NCI-H2227 treated with DMSO at 0.1 percent for 48 hours (cell line): ENCODE results near the gene COL4A1.

Experiments used
- DNase-seq: peaks from one replicate; lab custom pipeline; 2025; lab: John Stamatoyannopoulos, UW

The COL4A1 gene

DNA sequence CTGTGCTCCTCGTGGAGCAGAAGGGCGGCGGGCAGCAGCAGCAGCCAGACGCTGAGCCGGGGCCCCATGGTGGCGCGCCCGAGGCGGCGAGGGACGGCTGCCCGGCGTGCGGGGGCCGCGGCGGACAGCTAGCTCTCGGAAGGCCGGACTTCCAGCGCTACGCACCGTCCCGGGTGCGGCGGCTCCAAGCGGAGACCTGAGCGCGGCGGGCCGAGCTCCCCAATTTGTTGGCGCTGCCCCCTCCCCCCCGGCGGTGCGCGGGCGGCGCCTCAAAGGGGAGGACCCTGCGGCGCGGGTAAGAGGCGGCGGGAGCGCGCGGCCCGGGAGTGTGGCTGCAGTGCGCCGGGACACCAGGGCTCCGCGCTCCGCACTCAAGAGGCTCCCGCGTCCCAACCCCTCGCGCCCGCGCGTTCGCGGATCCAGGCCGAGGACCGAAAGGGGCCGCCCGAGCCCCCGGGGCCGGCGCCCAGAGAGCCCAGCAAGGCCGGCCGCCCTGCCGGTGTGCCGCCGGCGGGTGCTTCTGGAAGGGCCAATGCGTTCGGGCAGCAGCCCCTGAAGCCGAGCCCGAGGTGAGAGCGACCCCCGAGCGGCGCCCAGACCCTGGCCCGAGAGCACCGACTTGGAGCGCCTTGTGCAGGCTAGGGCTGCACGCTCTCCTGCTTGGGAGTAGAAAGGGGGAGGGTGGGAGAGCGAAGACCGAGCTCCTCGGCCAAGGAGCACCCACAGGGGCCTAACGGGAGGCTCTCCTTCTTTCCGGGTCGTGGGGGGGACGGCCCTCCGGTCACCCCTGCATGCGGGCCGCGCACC is at the start of gene COL4A1, which contains the start of gene COL4A2:
COL4A1 (minus strand) TSS at position 198 of the 807 bp plus-strand sequence; CDS start at position 68, 130 bp downstream.
COL4A2 (plus strand) TSS at position 325 of the 807 bp plus-strand sequence. CDS start 620 bp downstream, outside the sequence.
- no peak for DNase-seq

DNA sequence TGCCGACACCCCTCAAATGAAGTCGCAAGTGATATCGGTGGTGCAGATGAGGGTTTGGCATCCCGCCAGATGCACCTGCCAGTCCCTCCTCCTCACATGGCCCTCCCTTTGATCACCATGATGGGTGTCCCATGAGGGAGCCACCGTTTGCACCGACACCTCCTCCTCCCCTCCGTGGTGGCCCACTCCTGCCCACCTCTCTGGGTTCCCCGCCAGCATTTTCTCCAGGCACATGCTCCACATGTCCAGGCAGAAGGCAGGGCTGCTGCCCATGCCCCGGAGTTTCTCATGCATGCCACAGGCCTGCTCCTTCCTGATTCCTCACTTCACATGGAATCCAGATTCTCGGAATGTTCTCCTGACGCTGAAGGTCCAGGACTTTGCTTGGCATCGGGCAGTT is 49.4 kb upstream of the COL4A1 start:
- DNase-seq = no peak

DNA sequence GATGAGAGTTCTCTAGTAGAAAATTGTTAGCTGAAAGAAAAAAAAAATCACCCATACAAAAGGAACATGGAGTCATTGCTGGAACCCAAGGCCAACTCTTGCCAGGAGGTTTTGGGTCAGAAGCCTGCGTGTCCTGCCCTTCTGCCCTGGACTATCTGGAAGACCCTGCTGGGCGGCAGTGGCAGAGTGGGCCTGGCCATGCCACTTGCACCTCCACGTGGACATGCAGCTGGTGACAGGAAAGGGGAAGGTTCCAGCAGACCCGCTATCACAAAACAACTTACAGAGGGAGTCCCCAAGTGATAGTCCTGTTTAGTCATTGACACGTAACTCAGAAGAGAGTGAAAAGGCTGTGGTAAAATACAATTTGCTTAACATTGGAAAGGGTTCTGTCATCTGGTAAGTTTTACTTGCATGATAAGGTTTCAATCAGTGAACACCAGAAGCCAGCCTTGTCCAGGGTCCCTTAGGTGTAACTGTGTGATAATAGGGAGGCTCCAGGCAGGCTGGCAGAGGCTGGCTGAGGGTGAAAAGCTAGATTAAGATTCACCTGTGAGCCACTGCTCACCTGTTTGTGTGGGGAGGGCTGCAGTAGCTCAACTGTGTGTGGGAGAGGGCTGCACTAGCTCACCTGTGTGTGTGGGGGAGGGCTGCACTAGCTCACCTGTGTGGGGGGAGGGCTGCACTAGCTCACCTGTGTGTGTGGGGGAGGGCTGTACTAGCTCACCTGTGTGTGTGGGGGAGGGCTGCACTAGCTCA is 47.9 kb upstream of the COL4A1 start:
- no peak for DNase-seq

DNA sequence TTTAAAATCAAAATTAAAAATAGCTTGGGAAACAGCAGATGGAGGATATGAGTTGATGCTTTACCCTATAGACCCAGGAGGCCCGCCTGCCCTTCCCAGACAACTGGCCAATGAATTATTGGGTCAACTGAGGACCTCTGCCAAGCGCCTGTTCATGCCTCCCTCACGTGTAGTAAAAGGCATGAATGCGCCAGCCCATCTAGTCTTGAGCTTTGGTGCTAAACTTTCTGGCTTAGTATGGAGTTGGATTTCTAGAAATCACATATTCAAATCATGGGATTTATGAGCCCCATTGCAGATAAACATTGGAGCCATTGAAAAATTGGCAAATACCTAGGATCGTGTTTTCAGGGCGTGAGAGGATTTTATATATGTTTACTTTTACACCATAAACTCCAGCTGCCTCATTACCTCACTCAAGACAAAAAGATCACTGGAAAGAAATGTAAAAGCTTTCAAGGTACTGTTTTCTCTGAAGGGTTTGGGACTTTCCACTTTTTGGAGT is 47.2 kb upstream of the COL4A1 start:
- no peak for DNase-seq

DNA sequence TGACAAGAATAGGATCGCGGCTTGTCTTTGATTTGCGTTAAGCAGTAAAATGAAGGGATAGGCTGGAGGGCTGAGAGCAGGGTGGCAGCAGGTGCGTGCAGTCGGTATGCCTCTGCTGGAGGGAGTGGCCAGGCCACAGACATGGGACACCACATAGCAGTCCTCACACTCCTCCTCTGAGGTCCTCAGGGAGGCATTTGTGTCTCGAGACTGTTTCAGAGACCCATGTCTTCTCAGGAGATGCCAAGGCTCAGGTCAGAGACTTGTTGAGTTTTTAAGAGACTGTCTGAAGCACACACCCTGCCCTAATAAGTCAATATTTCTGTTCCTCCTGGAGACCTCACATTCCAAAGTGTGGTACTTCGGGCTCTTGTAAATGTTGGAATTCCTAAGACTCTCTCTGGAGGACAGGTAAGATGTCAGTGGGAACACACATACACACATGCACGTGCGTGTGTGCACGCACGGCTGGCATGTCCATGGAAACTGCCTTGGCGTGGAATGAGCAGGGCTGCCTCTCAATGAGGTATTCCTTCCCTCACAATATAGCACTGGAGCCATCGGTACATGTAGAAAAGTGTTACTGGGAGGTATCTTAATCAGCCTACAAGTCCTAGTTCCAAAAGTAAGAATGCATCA is 46.5 kb upstream of the COL4A1 start:
- no peak for DNase-seq

DNA sequence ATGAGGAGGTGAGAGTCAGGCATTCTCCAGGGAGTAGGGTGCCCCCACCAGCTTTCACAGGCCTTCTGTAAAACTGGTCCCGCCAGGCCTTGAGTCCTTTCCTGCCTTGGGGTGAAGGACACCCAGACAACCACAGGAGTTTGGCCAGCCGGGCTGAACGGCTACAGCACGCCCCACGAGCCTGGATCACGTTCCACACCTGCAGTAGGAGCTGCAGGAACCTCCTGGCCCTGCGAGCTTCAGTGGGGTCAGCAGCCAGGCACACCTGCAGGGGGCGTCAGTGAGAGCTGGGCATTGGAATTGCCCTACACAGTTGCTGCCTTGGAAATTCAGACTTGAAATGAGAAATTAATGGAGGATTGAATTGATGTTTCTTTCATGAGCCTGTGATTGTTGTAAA is 45.8 kb upstream of the COL4A1 start:
- DNase-seq = no peak

DNA sequence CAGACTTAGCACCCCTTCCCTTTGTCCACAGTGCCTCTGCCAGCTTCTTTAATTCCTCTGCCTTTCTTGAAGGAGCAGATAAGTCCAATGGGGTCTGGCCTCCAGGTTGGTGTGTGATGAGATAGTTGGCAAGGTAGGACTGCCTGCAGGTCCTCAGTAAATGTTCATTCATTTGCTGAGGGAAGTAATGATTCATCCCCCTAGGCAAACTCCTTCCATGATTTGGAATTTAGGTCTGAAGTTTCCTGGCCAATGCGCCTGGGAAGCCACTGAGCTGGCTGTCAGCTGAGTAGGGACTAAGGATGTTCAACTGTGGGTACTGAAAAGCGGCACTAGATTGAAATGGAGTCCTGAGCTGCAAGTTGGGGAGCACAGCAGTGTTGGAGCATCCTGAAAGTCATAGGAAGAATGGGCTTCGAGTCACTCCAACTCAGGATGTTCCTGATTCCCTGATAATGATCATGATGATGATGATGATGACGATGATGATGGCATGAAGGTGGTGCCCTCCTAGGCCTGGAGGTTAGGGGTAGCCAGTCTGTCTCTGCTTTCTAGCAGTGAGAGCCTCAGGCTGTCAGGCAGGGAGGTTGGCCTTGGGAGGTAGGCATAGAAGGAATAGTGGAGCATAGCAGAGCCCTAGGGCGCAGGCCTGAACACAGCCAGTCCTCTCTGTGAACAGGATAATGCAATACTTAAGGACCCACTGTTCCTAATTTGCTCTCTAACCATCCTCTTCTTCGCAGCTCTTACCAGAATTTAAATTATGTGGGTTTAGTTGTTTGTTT is 44.9 kb upstream of the COL4A1 start:
- DNase-seq = no peak

DNA sequence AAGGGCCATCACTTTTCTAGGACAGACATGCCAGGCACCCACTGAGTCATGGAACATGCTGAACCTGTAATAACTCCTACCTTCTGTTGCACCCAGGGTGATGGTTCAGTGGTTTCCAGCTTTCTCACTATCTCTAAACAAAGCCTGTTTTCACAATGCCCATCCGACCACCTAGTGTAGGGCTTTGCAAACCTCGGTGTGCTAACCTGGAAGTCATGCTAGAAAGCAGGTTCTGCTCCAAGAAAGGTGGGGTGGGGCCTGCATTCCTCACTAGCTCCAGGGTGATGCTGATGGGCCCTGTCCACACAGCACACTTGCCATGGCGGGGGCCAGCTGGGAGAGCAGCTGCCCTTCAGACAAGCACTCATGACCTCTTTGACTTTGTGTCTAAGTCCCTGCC is 43.6 kb upstream of the COL4A1 start:
- DNase-seq = no peak

DNA sequence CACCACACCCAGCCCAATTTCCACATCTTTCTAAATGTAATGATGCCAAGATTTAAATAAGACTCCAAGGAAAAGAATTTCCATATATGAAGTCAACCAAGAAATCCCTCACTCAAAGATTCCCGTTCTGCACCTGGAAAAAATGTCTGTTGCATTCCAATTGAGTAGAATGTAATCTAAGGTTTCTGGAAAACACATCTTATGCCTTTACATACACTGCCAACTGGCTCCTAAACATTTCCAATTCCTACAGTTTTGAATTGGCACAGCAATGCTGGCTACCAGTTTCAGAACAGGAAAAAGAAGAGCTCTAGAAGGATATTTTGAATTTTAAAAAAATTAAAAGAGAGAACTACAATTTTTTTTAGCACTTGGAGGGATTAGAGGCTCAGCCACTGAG is 43.1 kb upstream of the COL4A1 start:
- no peak for DNase-seq

DNA sequence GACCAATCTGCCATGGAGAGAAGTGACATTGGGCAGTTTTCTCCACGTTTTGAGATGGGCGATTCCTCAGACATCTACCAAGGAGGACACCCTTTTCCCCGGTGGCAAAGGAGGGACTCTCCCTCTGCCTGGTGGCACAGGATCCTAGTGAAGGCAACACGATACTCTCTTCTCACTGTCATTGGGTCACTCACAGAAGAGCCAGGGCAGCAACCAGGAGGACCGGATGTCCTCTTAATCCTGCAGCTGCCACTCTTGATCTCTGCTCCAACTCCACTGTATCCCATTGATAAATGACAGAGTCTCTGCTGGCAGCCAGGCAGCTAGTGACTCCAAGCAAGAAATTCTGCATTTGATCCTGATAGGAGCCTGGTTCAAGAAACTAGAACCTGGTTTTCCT is 42.3 kb upstream of the COL4A1 start:
- no peak for DNase-seq

DNA sequence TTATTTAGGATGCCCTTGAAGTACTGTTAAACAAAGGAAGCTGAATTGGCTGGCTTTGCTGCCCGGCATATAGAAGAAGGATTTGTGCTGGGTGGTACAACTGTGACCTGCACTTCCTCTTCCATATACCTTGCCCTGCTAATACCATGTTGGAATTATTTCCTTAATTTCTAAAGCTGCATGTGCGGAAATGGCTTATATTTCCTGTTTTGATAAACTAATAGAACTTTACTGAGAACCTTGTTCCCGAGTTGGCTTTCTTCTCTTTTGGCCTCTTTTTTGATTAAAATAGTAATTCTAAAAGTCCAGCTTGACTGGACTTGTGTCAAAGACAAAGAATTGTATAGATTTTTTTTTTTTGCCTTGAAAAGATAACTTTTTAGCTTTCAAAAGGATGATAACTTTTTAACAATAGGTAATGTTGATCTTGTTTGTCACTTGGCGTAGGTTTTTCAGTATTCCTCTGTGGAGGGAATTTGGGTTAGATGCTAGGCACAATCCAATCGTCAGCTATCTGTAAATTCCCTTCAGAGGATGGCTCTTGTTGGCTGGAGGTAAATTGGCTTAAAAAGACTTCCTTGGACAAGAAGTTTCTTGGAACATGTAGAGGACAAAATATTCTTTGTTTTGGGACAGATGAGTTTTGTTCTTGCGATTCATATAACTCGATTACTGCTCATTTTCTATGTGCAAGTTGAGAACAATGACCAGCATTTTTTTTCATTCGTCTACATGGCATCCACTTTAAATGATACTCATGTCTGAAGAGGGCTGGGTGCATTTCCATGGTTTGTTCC is 41.5 kb upstream of the COL4A1 start:
- no peak for DNase-seq

DNA sequence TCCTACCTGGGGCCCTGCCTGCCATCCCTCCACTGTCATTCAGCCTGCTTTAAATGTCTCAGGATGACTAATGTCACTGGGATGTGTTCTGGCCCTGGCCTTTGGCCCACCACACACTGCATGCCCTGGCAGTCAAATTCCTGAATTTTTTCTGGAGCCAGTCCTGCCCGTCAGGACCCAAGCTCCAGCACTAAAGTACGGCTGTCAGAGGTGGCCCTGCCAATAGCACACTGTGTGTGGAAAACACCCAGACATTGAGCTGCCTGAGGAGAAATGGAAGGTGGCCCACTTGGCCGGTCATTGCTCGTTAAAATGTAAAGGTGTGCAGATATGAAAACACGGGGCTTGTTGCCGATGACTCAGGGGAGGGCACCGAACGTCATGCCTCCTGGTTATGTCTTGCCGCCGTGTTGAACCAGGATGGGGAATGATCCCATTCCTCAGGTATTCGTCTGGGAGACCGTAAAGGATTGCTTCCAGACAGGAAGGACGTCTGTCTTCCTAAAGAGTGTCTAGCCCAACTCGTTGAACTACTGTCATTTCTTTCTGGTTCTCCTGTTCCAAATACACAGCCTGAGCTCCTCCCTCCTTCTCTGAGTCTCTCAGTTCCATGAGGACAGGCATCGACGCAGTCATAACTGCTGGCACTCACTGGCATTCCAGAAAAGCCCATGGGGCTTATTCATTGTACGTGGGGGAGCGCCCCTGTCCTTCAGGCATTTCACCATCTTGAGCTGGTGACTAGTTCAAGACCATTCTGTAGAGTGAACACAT is 40.8 kb upstream of the COL4A1 start:
- DNase-seq = no peak

DNA sequence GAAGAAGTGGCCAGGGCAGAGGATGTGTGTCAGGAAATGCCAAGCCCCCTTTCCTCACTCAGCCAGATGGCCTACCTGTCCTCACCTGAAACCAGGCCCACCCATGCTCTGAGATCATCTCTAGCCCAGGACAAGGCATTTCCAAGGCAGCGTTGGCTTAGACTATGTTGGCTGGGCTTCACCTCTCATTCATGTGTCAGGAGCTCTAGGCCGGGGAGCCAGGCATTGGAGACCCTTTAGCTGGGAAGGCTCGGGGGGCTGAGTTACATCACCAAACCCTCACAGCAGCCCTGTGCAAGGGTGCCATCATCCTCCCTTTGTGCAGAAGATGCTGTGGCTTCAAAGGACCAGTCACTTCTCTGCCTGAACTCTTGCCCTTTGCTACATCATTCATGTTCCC is 40.1 kb upstream of the COL4A1 start:
- DNase-seq = no peak

DNA sequence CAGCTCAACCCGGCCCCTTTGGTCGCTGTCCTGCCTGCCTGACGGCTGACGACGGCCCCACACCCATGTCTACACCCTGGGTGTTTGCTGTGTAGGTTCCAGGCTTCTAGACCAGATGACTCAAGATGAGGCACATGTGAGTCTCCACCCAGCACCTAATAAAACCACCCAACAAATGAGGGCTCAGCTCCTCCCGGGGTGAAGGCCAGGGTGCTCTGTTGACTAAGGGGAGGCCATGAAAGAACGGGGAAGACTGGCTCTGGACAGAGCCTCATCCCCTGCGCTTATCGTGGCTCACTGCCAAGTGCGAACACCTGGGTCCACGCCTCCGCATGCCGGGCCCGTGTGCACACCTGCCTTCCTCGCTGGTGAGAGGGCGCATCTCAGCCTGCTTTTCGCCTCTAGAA is 39.7 kb upstream of the COL4A1 start:
- no peak for DNase-seq

DNA sequence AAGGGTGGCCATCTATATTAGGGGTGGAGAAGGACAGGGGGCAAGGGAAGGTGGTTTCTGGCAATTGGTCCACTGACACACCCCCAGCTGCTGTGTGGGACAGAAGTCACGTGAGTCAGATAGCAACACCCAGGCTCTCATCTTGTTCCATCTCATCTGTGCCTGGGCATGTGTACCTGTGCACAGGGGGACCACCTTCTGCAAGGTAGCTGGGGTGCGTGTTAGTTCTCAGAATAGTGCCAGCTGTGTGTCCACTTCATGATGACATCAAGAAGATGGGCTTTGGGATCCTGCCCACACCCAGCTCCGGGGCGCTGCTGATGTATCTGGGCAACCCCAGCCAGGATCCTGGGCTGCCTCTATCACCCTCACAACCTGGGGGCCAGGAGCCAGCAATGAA is 38.7 kb upstream of the COL4A1 start:
- DNase-seq = no peak

DNA sequence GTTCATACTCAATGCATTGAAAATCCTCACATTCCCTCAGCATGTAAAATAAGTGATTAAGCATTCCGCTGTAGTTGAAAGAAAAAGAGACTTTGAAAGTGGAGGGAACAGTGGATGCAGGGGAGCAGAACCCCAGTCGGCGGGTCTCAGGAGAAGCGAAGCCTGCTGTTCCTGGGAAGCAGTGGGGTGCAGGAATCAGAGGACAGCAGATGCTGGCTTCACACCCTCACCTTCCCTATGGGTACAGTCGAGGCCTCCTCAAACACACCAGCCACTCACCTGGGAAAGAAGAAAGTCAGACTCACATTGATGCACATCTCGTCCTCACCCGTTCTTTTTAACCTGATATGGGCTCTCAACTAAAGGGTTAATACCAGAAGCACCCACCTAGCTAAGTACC is 38.3 kb upstream of the COL4A1 start:
- no peak for DNase-seq

DNA sequence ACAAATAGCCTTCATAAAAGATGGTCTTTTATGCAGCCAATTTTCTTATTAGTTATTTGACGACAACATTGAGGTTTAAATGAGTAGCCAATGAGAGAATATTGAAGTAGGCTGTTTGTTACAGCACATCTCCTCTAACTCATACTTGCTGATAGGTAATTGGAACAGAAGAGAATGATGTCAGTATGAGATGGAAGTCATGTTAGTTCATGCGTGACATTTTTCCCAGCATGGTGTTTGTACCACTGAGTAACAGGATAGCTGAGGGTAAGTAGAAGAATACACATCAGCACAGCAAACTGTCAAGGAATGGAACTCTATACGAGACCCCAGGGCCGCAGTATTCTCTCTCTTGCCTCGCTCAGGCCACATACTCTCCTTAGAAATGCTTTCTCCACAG is 37.4 kb upstream of the COL4A1 start:
- no peak for DNase-seq

DNA sequence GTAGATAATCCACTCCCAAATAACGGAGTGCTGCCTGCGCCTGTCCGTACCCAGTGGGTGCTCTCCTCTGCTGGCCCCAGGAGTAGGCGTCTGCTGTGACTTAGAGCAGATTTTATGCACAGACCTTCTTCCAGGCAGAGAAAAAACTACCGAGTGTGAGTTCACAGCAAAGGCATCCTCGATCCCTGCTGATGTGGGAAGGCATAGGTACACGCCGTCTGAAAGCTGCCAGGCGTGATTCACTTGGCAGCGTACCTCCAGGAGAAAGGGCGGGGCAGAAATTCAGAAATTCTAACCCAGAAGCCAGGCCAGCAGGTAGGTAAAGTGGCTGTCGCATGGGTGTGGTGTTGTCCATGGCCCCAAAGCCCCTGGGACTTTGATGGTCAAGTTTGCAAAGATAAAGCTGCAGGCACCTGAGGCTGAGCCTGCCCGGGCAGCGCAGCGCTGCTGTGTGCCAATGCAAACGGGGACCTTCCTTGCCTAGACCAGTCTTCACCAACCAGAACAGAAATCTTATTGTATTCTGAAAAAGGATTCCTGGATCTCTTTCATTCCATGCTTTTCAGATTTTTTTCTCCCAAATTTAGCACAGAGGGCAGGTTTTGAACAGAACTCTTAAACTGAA is 36.4 kb upstream of the COL4A1 start:
- DNase-seq = no peak

DNA sequence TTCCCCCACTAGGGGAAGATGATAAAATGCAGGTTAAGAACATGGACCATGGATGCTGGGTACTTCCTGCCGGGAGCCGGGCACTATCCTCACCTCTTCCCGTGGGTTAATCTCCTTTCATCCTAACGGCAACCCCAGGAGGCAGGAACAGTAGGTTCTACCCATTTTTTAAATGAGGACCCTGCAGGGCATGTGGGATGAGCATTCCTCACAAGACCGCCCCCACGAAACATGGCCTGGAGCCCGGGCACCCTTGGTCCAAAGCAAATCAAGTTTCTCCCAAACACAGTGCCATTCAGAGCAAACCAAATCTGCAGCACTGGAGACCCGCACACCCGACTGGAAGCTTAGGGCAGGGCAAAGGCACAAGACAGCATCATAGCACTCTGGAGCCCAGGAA is 35.5 kb upstream of the COL4A1 start:
- DNase-seq = no peak
